ENCODE measurements around the gene OAS2.

DNA sequence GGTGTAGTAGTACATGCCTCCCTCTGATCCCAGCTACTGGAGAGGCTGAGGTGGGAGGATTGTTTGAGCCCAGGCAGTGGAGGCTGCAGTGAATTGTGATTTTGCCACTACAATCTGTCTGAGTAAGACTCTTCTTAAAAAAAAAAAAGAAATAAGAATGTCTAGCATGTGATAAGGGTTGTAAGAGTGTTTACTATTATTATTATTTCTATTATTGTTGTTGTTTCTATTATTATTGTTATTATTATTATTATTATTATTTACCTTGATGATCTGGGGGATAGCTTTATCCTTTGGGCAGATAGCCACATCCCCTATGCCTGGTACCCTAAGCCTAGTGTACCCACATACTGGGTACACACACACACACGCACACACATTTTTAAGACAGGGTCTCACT is 35.7 kb upstream of the OAS2 start:
- TF ChIP-seq, protein P1, sequence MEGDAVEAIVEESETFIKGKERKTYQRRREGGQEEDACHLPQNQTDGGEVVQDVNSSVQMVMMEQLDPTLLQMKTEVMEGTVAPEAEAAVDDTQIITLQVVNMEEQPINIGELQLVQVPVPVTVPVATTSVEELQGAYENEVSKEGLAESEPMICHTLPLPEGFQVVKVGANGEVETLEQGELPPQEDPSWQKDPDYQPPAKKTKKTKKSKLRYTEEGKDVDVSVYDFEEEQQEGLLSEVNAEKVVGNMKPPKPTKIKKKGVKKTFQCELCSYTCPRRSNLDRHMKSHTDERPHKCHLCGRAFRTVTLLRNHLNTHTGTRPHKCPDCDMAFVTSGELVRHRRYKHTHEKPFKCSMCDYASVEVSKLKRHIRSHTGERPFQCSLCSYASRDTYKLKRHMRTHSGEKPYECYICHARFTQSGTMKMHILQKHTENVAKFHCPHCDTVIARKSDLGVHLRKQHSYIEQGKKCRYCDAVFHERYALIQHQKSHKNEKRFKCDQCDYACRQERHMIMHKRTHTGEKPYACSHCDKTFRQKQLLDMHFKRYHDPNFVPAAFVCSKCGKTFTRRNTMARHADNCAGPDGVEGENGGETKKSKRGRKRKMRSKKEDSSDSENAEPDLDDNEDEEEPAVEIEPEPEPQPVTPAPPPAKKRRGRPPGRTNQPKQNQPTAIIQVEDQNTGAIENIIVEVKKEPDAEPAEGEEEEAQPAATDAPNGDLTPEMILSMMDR (conservative IDR thresholded peaks at IDR 0.05 in 1 of 2, IDR thresholded peaks at IDR 0.05 in 1 of 2; ENCODE audit: low read depth in 1 of 2, low read length in 2 of 2) = no peak
- TF ChIP-seq EZH2 (IDR thresholded peaks at IDR 0.05; ENCODE audit: low read length, missing control alignments) = no peak

Data from fibroblast of lung (primary cell).